ENCODE results near the gene GPR61. TPM values are rescaled to one million over a fixed set of nuclear protein-coding genes. Genes with fewer than 3 reads are reported as not detected.

Gene GPR61
- total RNA-seq, 2 experiments from 2014 or later, result 0.16 TPM; not detected in 1

- CTCF ChIA-PET, result interaction anchor here (1.1 to 1.4 kb wide), 3 partner anchors 11 to 46 kb away, joined by 3 to 4 read pairs (median 3); no protein-coding TSS in a partner anchor
- Mint-ChIP-seq H3K4me3 (no peak overlapping the region), H3K27me3 (no peaks in the 10 kb centered on the region), H3K9me3 (ENCODE audit: low read depth) (no peaks in the 10 kb centered on the region), H3K36me3 (peaks cover 5% of the 10 kb centered on the region), H3K27ac (no peak overlapping the region), H3K4me1 (peaks cover 13% of the 10 kb centered on the region)
- no peak for ATAC-seq
- DNase-seq, result no peak
Measured at GRCh38 chr1:109570414-109570813, 30.7 kb downstream of the GPR61 start.

- no peak for DNase-seq
- Mint-ChIP-seq H3K27ac (no peak overlapping the region), H3K36me3 (peaks cover 19% of the 10 kb centered on the region), H3K4me1 (peaks cover 6% of the 10 kb centered on the region), H3K27me3 (no peaks in the 10 kb centered on the region), H3K9me3 (ENCODE audit: low read depth) (no peaks in the 10 kb centered on the region), H3K4me3 (no peak overlapping the region)
- no peak for ATAC-seq
- CTCF ChIA-PET, result interaction anchor here (1.5 kb wide), 1 partner anchor 24 kb away, joined by 3 read pairs; no protein-coding TSS in a partner anchor
Measured at GRCh38 chr1:109573785-109574184, 34.1 kb downstream of the GPR61 start.

GRCh38 chr1:109578947-109579443 is 39.3 kb downstream of the GPR61 start:
- peaks cover 1% of the 10 kb centered on the region for H3K4me1 Mint-ChIP-seq
- peak overlapping the region; percentile 36 for H3K27ac Mint-ChIP-seq
- H3K27me3 Mint-ChIP-seq, result no peaks in the 10 kb centered on the region
- H3K9me3 Mint-ChIP-seq (ENCODE audit: low read depth), result no peaks in the 10 kb centered on the region
- ATAC-seq (no peak), DNase-seq (no peak)
- no peak overlapping the region for H3K4me3 Mint-ChIP-seq
- H3K36me3 Mint-ChIP-seq, result peaks cover 40% of the 10 kb centered on the region
- CTCF ChIA-PET, result interaction anchor here (1.2 kb wide), 1 partner anchor 451 kb away, joined by 3 read pairs; no protein-coding TSS in a partner anchor

- Mint-ChIP-seq H3K27me3 (no peaks in the 10 kb centered on the region), H3K4me3 (no peak overlapping the region), H3K27ac (no peak overlapping the region), H3K36me3 (peaks cover 44% of the 10 kb centered on the region), H3K4me1 (peaks cover 1% of the 10 kb centered on the region), H3K9me3 (ENCODE audit: low read depth) (no peaks in the 10 kb centered on the region)
- no peak for ATAC-seq
- CTCF ChIA-PET, result interaction anchor here (1.2 to 1.6 kb wide), 2 partner anchors 405 to 450 kb away, joined by 3 to 7 read pairs; partner anchors contain the start of gene AHCYL1
- DNase-seq, result no peak
Measured at GRCh38 chr1:109579491-109579890, 39.8 kb downstream of the GPR61 start.

GRCh38 chr1:109582021-109582420 is 42.3 kb downstream of the GPR61 start:
- Mint-ChIP-seq H3K27me3 (no peaks in the 10 kb centered on the region), H3K4me1 (peaks cover 1% of the 10 kb centered on the region), H3K9me3 (ENCODE audit: low read depth) (no peaks in the 10 kb centered on the region), H3K36me3 (peaks cover 48% of the 10 kb centered on the region), H3K27ac (no peak overlapping the region), H3K4me3 (no peak overlapping the region)
- ATAC-seq, result no peak
- CTCF ChIA-PET, result no interaction called here
- DNase-seq, result no peak

- no peaks in the 10 kb centered on the region for H3K4me1 Mint-ChIP-seq
- peaks cover 55% of the 10 kb centered on the region for H3K36me3 Mint-ChIP-seq
- no peak for DNase-seq
- no peak overlapping the region for H3K4me3 Mint-ChIP-seq
- no peaks in the 10 kb centered on the region for H3K9me3 Mint-ChIP-seq (ENCODE audit: low read depth)
- H3K27ac Mint-ChIP-seq, result no peak overlapping the region
- ATAC-seq, result no peak
- H3K27me3 Mint-ChIP-seq, result no peaks in the 10 kb centered on the region
- CTCF ChIA-PET, result no interaction called here
Measured at GRCh38 chr1:109584766-109585165, 45.1 kb downstream of the GPR61 start.

GRCh38 chr1:109586055-109586454 is 46.4 kb downstream of the GPR61 start:
- Mint-ChIP-seq H3K27ac (no peak overlapping the region), H3K27me3 (no peaks in the 10 kb centered on the region), H3K4me1 (no peaks in the 10 kb centered on the region), H3K4me3 (no peak overlapping the region), H3K36me3 (peaks cover 55% of the 10 kb centered on the region), H3K9me3 (ENCODE audit: low read depth) (no peaks in the 10 kb centered on the region)
- ATAC-seq (no peak), DNase-seq (no peak)
- CTCF ChIA-PET, result no interaction called here

GRCh38 chr1:109589177-109589576 is 49.5 kb downstream of the GPR61 start:
- no peaks in the 10 kb centered on the region for H3K9me3 Mint-ChIP-seq (ENCODE audit: low read depth)
- no peaks in the 10 kb centered on the region for H3K4me1 Mint-ChIP-seq
- H3K27me3 Mint-ChIP-seq, result no peaks in the 10 kb centered on the region
- no peak overlapping the region for H3K4me3 Mint-ChIP-seq
- peaks cover 63% of the 10 kb centered on the region for H3K36me3 Mint-ChIP-seq
- ATAC-seq (no peak), DNase-seq (no peak)
- CTCF ChIA-PET, result no interaction called here
- H3K27ac Mint-ChIP-seq, result no peak overlapping the region

- Mint-ChIP-seq H3K9me3 (ENCODE audit: low read depth) (no peaks in the 10 kb centered on the region), H3K27me3 (no peaks in the 10 kb centered on the region), H3K4me3 (no peak overlapping the region), H3K4me1 (no peaks in the 10 kb centered on the region), H3K36me3 (peaks cover 60% of the 10 kb centered on the region), H3K27ac (no peak overlapping the region)
- DNase-seq (no peak), ATAC-seq (no peak)
- CTCF ChIA-PET, result interaction anchor here (1.4 kb wide), 1 partner anchor 50 kb away, joined by 4 read pairs; no protein-coding TSS in a partner anchor
Measured at GRCh38 chr1:109589679-109590078, 50.0 kb downstream of the GPR61 start.

- peaks cover 45% of the 10 kb centered on the region for H3K36me3 Mint-ChIP-seq
- ATAC-seq (no peak), DNase-seq (no peak)
- no peak overlapping the region for H3K27ac Mint-ChIP-seq
- CTCF ChIA-PET, result no interaction called here
- H3K4me3 Mint-ChIP-seq, result no peak overlapping the region
- H3K27me3 Mint-ChIP-seq, result no peaks in the 10 kb centered on the region
- H3K4me1 Mint-ChIP-seq, result no peaks in the 10 kb centered on the region
- no peaks in the 10 kb centered on the region for H3K9me3 Mint-ChIP-seq (ENCODE audit: low read depth)
Measured at GRCh38 chr1:109592916-109593315, 53.2 kb downstream of the GPR61 start.

GRCh38 chr1:109595531-109595930 is 55.9 kb downstream of the GPR61 start:
- Mint-ChIP-seq H3K9me3 (ENCODE audit: low read depth) (no peaks in the 10 kb centered on the region), H3K36me3 (peaks cover 35% of the 10 kb centered on the region), H3K27me3 (no peaks in the 10 kb centered on the region), H3K27ac (no peak overlapping the region), H3K4me1 (no peaks in the 10 kb centered on the region), H3K4me3 (no peak overlapping the region)
- CTCF ChIA-PET, result interaction anchor here (0.7 to 1.5 kb wide), 4 partner anchors 10 to 45 kb away, joined by 3 to 4 read pairs (median 3); no protein-coding TSS in a partner anchor
- DNase-seq (no peak), ATAC-seq (no peak)

Other genes with a start within 250 kb of the GPR61 start
- gene MYBPHL, start 232.9 kb upstream of the GPR61 start, total RNA-seq, result not detected
- gene SORT1, start 142.0 kb upstream of the GPR61 start, total RNA-seq, result 1 to 10 TPM; 5.3 to 8.5 TPM
- 100 to 1,000 TPM; 178 to 211 TPM for gene PSMA5, start 113.4 kb upstream of the GPR61 start, total RNA-seq
- gene SYPL2, start 73.3 kb upstream of the GPR61 start, total RNA-seq, result not detected
- 10 to 100 TPM; 10.4 to 11.1 TPM for gene ATXN7L2, start 56.0 kb upstream of the GPR61 start, total RNA-seq
- 10 to 100 TPM; 11.0 to 15.0 TPM for gene CYB561D1, start 45.8 kb upstream of the GPR61 start, total RNA-seq
- gene AMIGO1, start 30.1 kb upstream of the GPR61 start, total RNA-seq, result under 1 TPM; 0.20 to 0.26 TPM
- 1 to 10 TPM; 7.5 to 8.3 TPM for gene GNAI3, start 8.7 kb downstream of the GPR61 start, total RNA-seq
- not detected for gene GNAT2, start 79.7 kb downstream of the GPR61 start, total RNA-seq
- 100 to 1,000 TPM in 1 of 2 experiments, 10 to 100 TPM in 1; 90.4 to 113 TPM for gene AMPD2, start 80.0 kb downstream of the GPR61 start, total RNA-seq
- 1 to 10 TPM; 5.7 to 6.7 TPM for gene GSTM4, start 116.2 kb downstream of the GPR61 start, total RNA-seq
- 10 to 100 TPM in 1 of 2 experiments, 1 to 10 TPM in 1; 8.0 to 17.8 TPM for gene GSTM2, start 128.2 kb downstream of the GPR61 start, total RNA-seq
- not detected for gene GSTM1, start 147.9 kb downstream of the GPR61 start, total RNA-seq
- not detected for gene GSTM5, start 172.4 kb downstream of the GPR61 start, total RNA-seq
- 1 to 10 TPM; 2.1 to 3.2 TPM for gene GSTM3, start 201.2 kb downstream of the GPR61 start, total RNA-seq
- not detected for gene EPS8L3, start 224.1 kb downstream of the GPR61 start, total RNA-seq

Data from activated CD8-positive, alpha-beta memory T cell treated with anti-CD3 and anti-CD28 coated beads, Interleukin-2, amount 10 ng/mL, durations not matched to agents 7 days and 5 days (primary cell).